ENCODE measurements around the gene RPS27L. TPM values are rescaled to one million over a fixed set of nuclear protein-coding genes. Genes with fewer than 3 reads are reported as not detected.

The RPS27L gene
- total and polyA plus RNA-seq, 12 donors, result 45.1 to 294 (median 197) TPM

DNA sequence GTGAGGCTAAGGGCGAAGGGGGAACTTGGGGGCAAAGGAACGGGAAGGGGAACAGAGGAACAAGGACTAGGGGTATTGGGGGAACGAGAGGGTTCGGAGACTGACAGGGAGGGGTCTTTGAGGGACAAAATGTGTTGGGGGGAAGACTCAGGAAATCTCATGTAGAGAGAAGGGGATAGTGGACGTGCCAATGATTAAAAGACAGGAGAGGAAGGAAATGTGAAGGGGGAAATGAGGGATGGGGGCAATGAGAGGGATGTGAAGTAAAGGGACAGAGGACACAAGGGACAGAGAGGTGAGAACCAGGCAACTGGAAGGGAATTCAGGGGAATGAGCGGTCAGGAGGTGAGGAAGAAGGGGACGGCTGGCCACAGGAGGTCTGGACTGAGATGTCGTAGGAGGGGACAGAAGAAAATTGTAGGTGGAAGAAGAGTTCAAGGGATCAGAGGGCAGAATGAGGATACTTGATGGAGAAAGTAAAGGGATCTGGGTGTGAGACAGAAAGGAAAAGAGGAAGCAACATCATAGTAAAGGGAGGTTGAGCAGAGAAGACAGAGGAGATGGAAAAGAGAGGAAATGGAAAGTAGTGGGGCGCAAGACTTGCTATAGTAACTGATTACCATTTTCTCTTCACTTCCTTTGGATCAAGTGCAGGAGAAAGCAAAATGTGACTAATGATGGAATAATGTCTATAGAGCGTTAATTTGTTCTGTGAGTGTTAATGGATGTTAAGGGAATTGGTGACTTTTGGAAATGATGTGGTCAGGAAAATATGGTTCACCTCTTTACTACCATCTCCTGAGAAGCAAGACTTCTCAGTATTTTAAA lies 32.9 kb upstream of the RPS27L start:
- 11 to 13% (median 12%) methylated on average over 10 of the region's 10 CpGs for WGBS, 4 donors
- Histone ChIP-seq H3K36me3 (replicated peaks in 1 of 2) (no peaks in the 10 kb centered on the region), H3K27me3 (no peaks in the 10 kb centered on the region), H3K9me3 (replicated peaks in 1 of 3) (no peaks in the 10 kb centered on the region), H3K4me3 (peak overlapping the region in 3 of 4 donors; percentile 68 to 89 (median 81)), H3K27ac (peak overlapping the region; percentile 43 to 83 (median 48)), H3K4me1 (replicated peaks in 1 of 2) (peaks cover 0 to 53% of the 10 kb centered on the region in 2 donors)
- intact Hi-C loops (cut with DNase I), result no loop called here
- TF ChIP-seq CTCF (IDR thresholded peaks at IDR 0.05) (no peak), POLR2A (IDR thresholded peaks at IDR 0.05) (no peak)
- DNase-seq, result peak in 1 of 7 donors; percentile 20

- Histone ChIP-seq H3K9me3 (replicated peaks in 1 of 3) (no peaks in the 10 kb centered on the region), H3K4me1 (replicated peaks in 1 of 2) (peaks cover 0 to 43% of the 10 kb centered on the region in 2 donors), H3K4me3 (peak within 1 kb of the TSS in 3 of 4 donors; percentile 68 to 89 (median 81)), H3K27ac (peak within 1 kb of the TSS; percentile 43 to 83 (median 48)), H3K27me3 (no peaks in the 10 kb centered on the region), H3K36me3 (replicated peaks in 1 of 2) (no peaks in the 10 kb centered on the region)
- WGBS, 4 donors, result 1% methylated on average over 17 to 77 of the region's 77 CpGs
- DNase-seq, result peak; percentile 98 to 100 (median 99)
- peak; percentile 33 to 71 for TF ChIP-seq POLR2A (IDR thresholded peaks at IDR 0.05)
- TF ChIP-seq CTCF (IDR thresholded peaks at IDR 0.05), result peak in 2 of 6 experiments; percentile 2 to 6
- intact Hi-C loops (cut with DNase I), result no loop called here
Measured at GRCh38 chr15:63188926-63189871, 31.9 kb upstream of the RPS27L start, which contains the start of gene RAB8B. RAB8B (plus strand) TSS chr15:63189606; CDS start chr15:63189625, 19 bp downstream.

- intact Hi-C loops (cut with DNase I), result no loop called here
- Histone ChIP-seq H3K4me3 (peak overlapping the region in 2 of 4 donors; percentile 68 to 89), H3K9me3 (replicated peaks in 1 of 3) (no peaks in the 10 kb centered on the region), H3K4me1 (replicated peaks in 1 of 2) (peaks cover 0 to 35% of the 10 kb centered on the region in 2 donors), H3K36me3 (replicated peaks in 1 of 2) (no peaks in the 10 kb centered on the region), H3K27me3 (no peaks in the 10 kb centered on the region), H3K27ac (peak overlapping the region in 3 of 5 donors; percentile 26 to 83 (median 71))
- 33 to 39% (median 39%) methylated on average over 10 of the region's 10 CpGs for WGBS, 4 donors
- DNase-seq, result no peak
- no peak for TF ChIP-seq POLR2A (IDR thresholded peaks at IDR 0.05)
Measured at GRCh38 chr15:63188247-63188925, 31.1 kb upstream of the RPS27L start.

- TF ChIP-seq CTCF (IDR thresholded peaks at IDR 0.05) (no peak), POLR2A (IDR thresholded peaks at IDR 0.05) (no peak)
- DNase-seq, result no peak
- WGBS, 4 donors, result 50 to 73% (median 65%) methylated on average over 5 of the region's 5 CpGs
- intact Hi-C loops (cut with DNase I), result no loop called here
- Histone ChIP-seq H3K4me3 (no peak overlapping the region), H3K4me1 (replicated peaks in 1 of 2) (peaks cover 0 to 28% of the 10 kb centered on the region in 2 donors), H3K36me3 (replicated peaks in 1 of 2) (no peaks in the 10 kb centered on the region), H3K27me3 (no peaks in the 10 kb centered on the region), H3K27ac (no peak overlapping the region), H3K9me3 (replicated peaks in 1 of 3) (no peaks in the 10 kb centered on the region)
Measured at GRCh38 chr15:63187589-63188226, 30.4 kb upstream of the RPS27L start.

All from adrenal gland (tissue), 12 donors.